NCI-H146 (cell line): ENCODE results near the gene DENND2A.
"Not testable (repeated sequence)": the region's sequence is repeated elsewhere in the genome, so short reads cannot be mapped to it uniquely, and the experiment has no call there.

Source experiments
- DNase-seq: peaks from one replicate; lab custom pipeline; 2025; lab: John Stamatoyannopoulos, UW

Gene DENND2A

GRCh38 chr7:140506788-140507464, 133.7 kb downstream of the DENND2A start:
- DNase-seq = peak; percentile 97

GRCh38 chr7:140501966-140502365, 138.6 kb downstream of the DENND2A start:
- DNase-seq = peak; percentile 51

- not testable (repeated sequence) for DNase-seq
Measured at GRCh38 chr7:140497807-140498206, 142.8 kb downstream of the DENND2A start.

GRCh38 chr7:140497241-140497769, 143.3 kb downstream of the DENND2A start:
- DNase-seq = no peak

GRCh38 chr7:140495514-140496097, 145.0 kb downstream of the DENND2A start:
- no peak for DNase-seq

GRCh38 chr7:140494867-140495266, 145.7 kb downstream of the DENND2A start:
- no peak for DNase-seq

- DNase-seq = no peak
Measured at GRCh38 chr7:140489026-140489359, 151.6 kb downstream of the DENND2A start.

GRCh38 chr7:140485500-140486265, 154.9 kb downstream of the DENND2A start:
- DNase-seq = no peak

GRCh38 chr7:140484951-140485499, 155.6 kb downstream of the DENND2A start:
- no peak for DNase-seq

GRCh38 chr7:140484479-140484878, 156.1 kb downstream of the DENND2A start:
- DNase-seq = no peak

- no peak for DNase-seq
Measured at GRCh38 chr7:140479739-140480084, 160.9 kb downstream of the DENND2A start.

GRCh38 chr7:140479062-140479738, 161.4 kb downstream of the DENND2A start, which contains the start of gene MKRN1:
TSS of gene MKRN1 (minus strand) at chr7:140479505. CDS start at chr7:140479344, 161 bp downstream.
- DNase-seq = peak; percentile 99

- peak; percentile 85 for DNase-seq
Measured at GRCh38 chr7:140478246-140479061, 162.2 kb downstream of the DENND2A start.

GRCh38 chr7:140476698-140477261, 163.8 kb downstream of the DENND2A start:
- no peak for DNase-seq

GRCh38 chr7:140475747-140476333, 164.8 kb downstream of the DENND2A start:
- DNase-seq = peak; percentile 68
